GM12892 (cell line): Measurements from ENCODE around the gene HAND2.

Experiments
- DNase-seq: peaks from one replicate; pipeline ENCODE4 v3.0.0; 2011; ENCODE audit not compliant: insufficient read length
- FAIRE-seq: peaks from 2 replicates; lab custom pipeline; 2011; peaks lifted over from hg19 to GRCh38; lab: Jason Lieb, UNC
- POLR2A ChIP-seq: IDR thresholded peaks from 2 replicates; pipeline ENCODE4 v1.6.1; 2011; ENCODE audit warnings: low read depth, low read length, control low read depth
- POLR2AphosphoS5 ChIP-seq: IDR thresholded peaks from 2 replicates; pipeline ENCODE4 v1.6.1; 2011; ENCODE audit warnings: low read depth, low read length, control low read depth
- TAF1 ChIP-seq: IDR thresholded peaks from 2 replicates; pipeline ENCODE4 v1.6.1; 2011; ENCODE audit warnings: low read depth, mild to moderate bottlenecking, control low read depth, low read length, borderline replicate concordance

Gene HAND2

DNA sequence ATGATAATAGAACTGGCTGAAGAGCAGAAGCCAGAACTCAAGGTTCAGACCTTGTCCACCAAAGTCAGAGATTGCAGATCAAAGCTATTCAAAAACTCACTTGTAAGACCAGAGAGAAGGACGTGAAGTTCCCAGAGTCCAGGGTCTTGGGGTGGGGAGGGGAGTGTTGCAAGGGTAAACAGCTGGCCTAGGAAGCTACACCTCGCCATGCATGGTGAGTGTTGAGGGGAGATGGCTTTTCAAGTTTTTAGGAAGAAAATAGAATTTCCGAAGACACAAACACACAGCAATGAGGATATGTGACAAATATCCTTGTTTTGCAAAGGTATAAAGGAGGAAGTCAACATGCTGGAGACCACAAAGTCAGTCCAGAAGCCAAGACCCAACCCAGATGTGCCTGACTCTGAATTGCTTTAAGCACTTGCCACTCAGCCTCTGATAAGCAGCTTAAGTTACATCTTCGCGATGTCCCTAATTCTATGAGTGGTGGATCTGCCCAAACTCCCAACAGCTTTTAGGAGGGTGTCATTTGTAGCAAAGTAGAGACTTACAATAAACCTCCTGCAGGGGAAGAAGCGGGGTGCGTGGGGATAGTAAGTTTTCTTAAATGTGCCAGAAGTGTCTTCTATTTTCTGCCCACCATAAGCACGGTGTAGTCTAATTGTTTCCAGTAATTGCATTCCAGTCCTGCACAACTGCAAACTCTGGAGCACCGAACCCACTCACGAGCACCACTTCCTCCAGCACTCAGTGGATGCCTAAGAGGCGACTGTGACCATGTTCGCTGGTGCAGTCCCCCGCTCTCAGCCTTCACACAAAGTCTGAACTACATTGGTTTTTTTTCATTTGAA lies 26.5 kb downstream of the HAND2 start:
- TF ChIP-seq POLR2AphosphoS5, result no peak
- FAIRE-seq, result peak; percentile 57

DNA sequence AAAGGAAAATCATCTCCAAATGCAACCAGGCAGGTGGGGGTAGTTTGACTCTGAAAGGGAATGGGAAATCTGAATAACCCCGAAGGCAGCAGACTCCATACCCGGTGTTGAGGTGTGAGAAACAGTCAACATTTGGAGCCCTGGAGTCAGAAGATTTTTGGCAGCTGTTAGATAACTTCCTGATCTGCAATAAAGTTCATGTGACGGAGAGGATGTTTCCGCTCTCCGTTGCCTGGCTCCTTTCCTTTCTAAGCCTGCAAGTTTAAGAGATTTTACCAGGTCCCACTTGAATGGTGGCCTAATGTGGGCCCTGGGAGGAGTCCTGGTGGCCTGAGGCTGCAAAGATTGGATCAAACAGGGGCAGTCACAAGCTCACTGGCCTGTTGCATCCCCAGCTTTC lies 27.7 kb downstream of the HAND2 start:
- no peak for FAIRE-seq

More for the DNA sequence above, 26.5 kb downstream of the HAND2 start:
- no peak for DNase-seq

DNA sequence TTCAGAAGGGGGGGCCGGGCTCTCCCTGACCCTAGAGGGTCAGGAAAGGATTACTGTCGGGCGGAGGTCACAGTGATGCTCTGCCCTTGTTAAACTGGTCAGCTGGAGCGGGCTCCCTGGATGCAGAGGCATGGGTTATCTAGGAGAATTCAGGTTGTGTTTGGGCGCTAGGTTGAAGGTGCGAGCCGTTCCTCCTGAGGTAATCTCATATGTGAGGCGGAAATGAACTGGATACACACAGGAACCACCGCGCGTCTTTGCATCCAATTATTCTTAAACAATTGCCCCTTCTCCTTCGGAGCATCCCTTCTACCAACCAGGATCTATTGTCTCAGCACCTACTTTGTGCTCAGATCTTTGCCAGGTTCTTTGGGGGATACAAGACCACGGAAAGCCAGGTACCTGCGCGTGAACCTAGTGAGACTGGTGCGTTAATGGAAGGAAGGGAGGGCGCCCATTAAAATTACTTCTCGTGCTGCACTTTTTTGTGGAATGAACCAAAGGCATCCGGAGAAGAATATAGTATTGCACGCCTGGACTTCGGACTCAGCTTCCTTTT lies 28.4 kb downstream of the HAND2 start:
- no peak for FAIRE-seq

More for the DNA sequence above, 27.7 kb downstream of the HAND2 start:
- TF ChIP-seq TAF1 (no peak), POLR2AphosphoS5 (no peak), POLR2A (no peak)
- DNase-seq, result no peak

DNA sequence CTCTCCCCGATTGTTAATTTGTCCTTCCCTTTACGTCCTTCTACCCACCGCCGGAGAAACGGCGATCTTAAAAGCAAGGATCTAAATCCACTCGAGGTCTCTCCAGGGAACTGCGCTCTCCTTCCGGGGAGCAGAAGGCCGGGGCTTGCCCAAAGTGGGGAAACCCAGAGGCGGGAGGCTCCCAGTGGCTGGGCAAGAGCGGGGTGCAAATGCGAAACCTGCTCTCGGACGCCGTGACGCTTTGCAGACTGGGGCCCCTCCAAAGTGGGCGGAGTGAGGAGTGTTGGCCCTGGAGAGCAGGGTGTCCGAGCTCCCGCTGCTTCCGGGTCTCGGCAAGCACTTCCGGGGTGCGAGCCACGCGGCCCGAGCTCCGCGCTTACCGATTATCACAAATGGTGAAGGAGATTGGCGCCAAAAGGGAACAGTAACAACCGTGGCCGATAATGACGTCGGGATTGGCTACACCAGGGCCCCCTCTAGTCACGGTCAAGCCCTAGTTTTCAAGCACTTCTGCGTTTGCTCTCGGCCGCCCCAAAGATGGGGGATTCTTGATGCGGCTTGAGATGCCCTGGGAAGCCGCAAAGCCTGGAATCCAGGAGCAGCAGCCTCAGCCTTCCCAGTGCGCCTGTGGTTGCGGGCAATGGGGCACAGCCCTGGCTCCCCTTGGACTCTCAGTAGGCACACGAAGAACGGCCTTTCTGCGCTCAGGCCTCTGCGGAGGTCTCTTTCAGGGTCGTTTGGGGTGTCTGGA lies 29.0 kb downstream of the HAND2 start:
- DNase-seq, result no peak
- TF ChIP-seq POLR2AphosphoS5 (no peak), POLR2A (no peak), TAF1 (no peak)
- FAIRE-seq, result no peak

More for the DNA sequence above, 28.4 kb downstream of the HAND2 start:
- TF ChIP-seq TAF1 (no peak), POLR2A (no peak), POLR2AphosphoS5 (no peak)
- DNase-seq, result no peak

DNA sequence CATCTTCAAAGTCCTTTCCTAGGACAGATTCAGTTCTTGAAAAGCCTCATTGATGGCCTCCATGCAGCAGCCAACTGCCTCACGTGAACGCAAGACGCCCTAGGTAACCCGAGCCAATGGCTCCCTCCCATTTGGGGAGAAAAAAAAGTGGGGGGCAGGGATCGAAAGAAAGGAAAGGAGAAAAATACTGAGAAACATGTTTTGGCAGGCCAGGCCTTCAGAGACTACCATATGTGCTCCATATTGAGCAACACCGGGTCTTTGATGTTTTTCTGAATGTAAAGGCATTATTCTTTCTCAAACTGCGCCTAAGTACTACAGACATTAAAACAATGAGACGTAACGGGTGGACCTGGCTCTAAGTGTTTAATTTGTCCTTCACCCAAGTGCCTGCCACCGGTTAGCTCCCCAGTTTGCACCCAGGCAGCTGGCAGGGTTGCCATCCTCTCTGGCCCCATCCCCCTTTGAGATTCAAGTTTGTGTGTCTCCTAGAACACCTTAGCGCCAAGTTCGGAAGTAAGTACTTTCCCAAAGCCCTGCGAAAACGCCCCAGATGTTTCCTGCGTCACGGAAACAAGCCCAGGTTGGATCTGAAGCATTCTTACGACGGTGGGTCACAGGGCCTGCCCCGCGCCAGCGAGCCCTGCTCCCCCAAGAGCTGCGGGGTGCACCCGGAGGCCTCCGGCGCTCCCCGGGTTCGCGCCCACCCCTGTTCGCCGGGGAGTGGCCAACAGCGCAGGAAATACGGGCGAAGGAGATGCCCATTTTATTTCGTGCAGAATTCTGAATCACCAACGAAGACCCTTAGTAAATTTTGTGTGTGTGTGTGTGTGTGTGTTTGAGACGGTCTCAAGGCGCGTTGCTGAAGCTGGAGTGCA lies 30.1 kb downstream of the HAND2 start:
- no peak for FAIRE-seq
- TF ChIP-seq POLR2A, result no peak
- no peak for DNase-seq

DNA sequence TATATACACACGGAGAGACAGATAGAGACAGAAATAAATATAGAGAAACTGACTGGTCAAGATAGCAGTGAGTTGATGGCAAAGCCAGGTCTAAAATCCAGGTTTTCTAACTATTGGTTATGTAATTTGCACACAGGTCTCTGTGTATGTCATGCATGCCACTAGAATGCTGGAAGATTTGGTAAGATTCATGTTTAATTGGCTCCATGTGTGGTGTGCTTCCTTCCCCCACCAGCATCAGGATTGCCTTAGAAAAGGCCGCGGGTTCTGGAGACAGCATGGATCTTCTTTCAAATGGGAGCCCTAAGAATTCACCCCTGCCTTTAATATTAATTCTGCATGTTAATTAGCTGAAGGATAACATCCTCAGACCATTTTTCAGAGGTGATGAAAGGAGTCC lies 31.3 kb downstream of the HAND2 start:
- DNase-seq (no peak), FAIRE-seq (no peak)
- TF ChIP-seq POLR2AphosphoS5 (no peak), POLR2A (no peak), TAF1 (no peak)

DNA sequence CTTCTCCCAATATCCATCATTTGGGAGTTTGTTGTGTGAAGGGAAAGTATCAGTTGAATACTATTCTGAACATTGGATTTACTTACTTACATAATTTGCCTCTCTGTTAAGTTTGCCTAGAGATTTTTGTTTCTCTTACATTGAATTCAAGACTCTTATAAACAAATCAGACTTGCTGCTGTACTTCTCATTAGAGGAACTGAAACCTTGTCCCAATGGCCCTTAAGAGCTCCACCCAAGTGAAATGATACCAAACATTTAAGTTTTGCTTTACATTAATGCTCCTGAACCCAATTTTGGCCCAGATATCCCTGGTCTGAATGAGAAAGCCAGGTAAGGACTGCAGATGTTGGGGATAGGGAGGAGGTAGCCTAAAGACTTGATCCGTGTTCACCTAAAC lies 32.0 kb downstream of the HAND2 start:
- TF ChIP-seq POLR2AphosphoS5 (no peak), TAF1 (no peak), POLR2A (no peak)
- FAIRE-seq (no peak), DNase-seq (no peak)

DNA sequence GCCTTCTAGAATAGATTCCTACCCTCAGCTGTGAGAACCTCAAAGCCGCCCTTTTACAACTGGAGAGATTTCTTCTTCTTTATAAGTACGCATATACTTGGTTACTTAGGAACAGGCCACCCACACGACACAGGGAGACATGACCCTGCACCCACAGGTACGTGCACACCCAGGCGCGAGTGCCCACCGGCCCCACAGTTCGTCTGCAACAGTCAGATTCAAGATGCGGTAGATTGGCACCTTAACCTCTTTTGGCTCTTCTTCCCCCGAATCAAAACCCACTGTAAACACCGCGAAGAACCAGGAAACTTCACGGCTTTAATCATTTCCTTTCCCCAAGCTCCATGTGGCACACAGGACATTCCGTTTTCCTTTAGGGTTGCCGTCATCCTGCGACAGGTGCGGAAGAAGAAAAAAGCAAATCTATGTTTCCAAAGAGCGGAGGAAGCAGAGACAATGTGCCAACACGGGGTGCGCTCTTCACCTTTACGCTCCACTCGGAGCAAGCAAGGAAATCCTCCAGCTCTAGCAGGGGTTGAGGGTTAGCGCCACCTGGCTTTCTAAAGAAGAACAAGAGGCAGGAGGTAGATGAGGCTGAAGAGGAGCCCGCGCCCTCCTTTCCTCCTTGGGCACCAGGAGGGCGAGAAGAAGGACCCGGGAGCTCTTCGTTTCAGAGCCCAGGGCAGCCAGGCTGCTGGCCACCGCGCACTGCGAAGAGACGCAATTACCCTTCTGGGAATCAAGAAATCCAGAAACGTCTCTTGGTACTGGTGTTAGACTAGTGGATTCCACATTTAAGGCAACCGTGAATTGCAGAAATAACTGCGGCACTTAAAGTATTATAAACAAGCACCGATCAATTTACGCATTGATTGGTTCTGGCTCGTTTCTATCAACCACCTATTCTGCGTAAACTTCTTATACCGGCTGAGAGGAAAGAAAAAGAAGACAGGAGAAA lies 35.7 kb downstream of the HAND2 start:
- DNase-seq (no peak), FAIRE-seq (peak; percentile 99)
- TF ChIP-seq TAF1, result no peak

DNA sequence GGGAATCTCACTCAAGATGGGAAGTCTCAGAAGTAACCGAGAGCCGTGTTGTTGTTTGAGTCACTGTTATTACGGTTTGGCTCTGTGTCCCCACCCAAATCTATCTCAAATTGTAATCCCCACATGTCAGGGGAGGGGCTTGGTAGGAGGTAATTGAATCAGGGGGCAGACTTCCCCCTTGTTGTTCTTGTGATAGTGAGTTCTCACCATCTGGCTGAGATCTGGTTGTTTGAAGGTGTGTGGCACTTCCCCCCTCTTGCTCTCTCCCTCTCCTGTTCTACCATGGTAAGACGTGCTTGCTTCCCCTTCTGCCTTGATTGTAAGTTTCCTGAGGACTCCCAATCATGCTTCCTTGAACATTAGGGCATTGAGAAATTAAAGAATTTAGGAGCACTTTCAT lies 37.0 kb downstream of the HAND2 start:
- FAIRE-seq (no peak), DNase-seq (no peak)
- no peak for TF ChIP-seq TAF1

DNA sequence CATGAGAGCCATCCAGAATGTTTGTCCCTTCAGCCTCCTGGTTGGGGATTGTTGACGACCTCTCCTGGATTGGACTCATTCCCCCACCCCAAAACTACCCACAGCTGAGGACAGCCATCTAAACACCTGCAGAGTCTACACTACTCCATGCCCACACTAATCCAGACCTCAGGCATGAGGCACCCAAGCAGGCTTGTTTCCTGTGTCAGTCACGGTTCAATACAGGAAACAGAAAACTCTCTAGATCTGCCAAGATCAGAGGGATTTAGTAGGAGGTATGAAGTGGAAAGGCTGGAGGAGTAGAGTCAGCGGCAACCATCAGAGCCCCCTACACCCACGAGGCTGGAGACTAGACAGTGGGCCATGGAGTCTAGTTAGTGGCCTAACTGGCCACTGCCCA lies 37.7 kb downstream of the HAND2 start:
- no peak for DNase-seq
- no peak for TF ChIP-seq TAF1
- no peak for TF ChIP-seq POLR2A
- TF ChIP-seq POLR2AphosphoS5, result no peak
- no peak for FAIRE-seq
